Measurements from ENCODE around the gene RFX3. TPM values are rescaled to one million over a fixed set of nuclear protein-coding genes. Genes with fewer than 3 reads are reported as not detected.

RFX3 gene
- polyA plus RNA-seq, 1 donor, result 22.8 TPM

DNA sequence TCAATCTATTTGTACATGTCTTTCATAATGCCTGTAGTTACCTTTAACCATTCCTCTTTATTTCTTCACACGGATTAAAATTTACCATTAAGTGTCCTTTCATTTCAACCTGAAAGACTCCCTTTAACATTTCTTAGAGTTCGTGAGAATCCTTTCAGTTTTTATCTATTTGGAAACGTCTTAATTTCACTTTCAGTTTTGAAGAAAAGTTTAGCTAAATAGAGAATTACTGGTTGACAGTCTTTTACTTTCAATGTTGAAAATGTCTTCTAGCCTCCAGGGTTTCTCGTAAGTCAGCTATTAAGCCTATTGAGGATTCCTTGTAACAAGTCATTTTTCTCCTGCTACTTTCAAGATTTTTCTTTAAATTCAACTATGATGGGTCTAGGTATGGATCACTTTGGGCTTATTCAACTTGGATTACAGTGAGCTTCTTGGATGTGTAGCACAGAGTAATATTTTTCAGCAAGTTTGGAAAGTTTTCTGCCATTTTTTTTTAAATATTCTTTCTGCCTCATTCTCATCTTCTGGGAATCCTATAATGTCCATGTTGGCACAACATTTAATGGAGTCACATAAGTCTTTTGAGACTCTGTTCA lies 48.5 kb downstream of the RFX3 start:
- DNase-seq, result no peak

GRCh38 chr9:3475300-3476020 lies 50.3 kb downstream of the RFX3 start:
- no peak for DNase-seq

DNA sequence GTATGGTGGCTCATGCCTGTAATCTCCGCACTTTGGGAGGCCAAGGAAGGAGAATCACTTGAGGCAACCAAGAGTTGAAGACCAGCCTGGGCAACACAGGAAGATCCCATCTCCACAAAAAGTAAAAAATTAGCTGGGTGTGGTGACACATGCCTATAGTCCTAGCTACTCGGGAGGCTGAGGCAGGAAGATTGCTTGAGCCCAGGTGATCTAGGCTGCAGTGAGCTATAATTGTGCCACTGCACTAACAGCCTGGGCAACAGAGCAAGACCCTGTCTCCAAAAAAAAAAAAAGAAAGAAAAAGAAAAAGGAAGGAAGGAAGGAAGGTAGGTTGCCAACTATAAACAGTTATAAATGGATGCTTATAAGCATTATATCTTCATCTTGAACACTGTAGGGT lies 51.0 kb downstream of the RFX3 start:
- no peak for DNase-seq

DNA sequence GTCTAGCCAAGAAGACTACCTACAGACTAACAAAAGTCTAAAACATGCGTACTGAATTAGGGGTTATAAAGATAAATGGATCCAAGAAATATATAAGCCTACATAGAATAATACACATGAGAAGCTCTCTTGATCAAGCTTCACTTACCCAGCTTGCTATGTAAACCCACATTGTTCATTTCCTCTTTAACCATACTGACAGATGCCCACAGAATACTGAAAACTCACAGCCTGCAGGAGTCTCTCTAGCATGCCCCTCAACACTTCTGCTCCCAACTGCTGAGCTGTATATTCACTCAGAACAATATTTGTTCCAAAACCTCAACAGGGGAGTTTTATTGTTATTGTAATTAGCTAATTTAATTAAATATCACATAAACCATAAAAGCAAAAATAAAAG lies 52.4 kb downstream of the RFX3 start:
- DNase-seq, result no peak

DNA sequence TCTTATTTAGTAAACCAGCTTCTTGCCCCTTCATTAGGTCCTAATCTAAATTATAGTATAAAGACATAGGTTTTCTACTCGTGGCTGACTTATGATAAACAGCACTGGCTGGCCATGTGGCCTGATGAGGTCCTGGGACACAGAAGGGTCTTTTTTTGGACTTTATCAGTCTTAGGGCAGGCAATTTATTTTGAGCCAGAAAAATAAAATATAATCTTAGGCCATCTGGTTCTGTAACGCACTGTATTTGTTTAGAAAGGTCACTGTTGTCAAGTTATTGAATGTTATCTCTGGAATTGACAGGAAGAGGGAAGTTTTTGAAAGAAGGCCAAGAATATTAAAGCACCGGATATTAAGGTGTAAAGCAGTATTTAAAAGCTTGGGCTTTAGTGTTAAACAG lies 53.9 kb downstream of the RFX3 start:
- DNase-seq, result no peak

DNA sequence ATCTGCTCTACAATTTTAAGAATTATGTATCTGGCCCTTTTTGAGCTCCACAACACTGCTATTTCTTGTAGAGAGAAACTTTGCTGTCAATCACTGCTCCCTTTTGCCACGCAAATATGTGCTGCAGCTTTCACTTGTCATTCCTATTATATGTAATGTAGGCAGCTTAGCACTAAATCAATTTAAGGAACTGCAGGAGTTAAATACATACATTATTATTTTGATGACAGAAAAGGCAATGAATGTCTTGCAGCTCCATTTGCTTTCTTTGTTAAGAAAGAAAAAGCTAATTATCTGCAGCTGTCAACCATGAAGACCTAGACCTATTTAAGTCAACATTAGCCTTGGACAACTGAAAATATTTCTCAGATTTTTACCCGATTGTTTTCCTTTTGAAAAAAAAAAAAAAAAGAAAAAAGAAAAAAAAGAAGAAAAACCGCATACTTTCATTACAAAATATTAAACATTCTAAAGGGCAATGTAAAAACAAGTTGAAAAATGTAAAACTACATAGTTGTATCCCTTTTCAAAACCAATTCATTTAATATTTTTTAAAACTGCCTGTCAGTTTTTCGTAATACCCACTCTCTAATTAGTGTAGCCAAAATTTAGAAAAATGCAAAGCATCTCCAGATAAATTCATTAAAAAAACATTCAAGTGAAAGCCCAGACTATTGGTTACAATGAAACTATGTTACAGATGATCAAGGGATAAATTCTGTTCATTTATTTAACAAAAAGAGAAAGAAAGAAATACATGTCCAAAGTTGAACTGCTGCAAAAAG lies 57.2 kb downstream of the RFX3 start:
- DNase-seq, result no peak

- peak; percentile 53 for DNase-seq
Measured at GRCh38 chr9:3467593-3468219, 58.1 kb downstream of the RFX3 start.

DNA sequence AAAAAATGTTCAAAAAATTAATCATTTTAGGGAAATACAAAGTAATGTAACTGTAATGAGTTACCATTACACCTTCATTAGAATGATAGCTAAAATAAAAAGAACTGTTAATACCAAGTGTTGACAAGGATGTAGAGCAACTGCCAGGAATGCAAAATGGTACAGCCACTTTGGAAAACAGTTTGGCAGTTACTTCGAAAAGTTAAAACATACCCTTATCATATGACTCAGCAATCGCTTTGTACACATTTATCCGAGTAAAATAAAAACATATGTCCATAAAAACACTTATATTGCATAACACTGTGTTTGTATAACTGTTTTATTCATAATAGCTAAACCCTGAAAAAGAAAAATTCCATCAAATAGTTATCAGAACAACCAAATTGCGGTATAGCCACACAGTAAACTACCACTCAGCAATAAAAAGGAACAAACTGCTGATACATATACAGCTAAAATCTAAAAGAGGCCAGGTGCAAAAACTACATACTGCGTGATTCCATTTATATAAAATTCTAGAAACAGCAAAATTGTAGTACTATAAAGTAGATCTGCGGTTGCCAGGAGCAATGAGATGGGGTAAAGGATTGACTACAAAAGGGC lies 61.7 kb downstream of the RFX3 start:
- no peak for DNase-seq

GRCh38 chr9:3458806-3459475 lies 66.9 kb downstream of the RFX3 start:
- peak; percentile 12 for DNase-seq

GRCh38 chr9:3457175-3457574 lies 68.6 kb downstream of the RFX3 start:
- DNase-seq, result no peak

- DNase-seq, result no peak
Measured at GRCh38 chr9:3455717-3456116, 70.1 kb downstream of the RFX3 start.

DNA sequence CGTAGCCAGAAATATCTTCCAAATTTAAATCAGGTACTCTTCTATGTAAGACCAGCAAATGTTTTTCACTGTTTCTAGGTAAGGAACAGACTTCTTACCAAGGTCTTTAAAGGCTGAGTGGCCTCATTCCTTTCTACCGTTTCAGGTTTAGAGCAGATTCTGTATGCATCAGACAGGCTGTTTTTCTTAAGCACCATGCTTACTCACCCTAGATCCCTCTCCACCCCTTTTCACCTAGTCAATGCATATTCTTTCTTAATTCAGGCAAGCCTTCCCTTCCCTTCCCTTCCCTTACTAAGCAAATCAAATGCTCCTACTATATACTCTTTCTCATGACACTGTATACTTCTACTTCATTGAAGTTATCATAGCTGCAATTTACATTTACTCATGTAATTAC lies 70.7 kb downstream of the RFX3 start:
- no peak for DNase-seq

- DNase-seq, result no peak
Measured at GRCh38 chr9:3451956-3452355, 73.8 kb downstream of the RFX3 start.

GRCh38 chr9:3447788-3448187 lies 78.0 kb downstream of the RFX3 start:
- no peak for DNase-seq

DNA sequence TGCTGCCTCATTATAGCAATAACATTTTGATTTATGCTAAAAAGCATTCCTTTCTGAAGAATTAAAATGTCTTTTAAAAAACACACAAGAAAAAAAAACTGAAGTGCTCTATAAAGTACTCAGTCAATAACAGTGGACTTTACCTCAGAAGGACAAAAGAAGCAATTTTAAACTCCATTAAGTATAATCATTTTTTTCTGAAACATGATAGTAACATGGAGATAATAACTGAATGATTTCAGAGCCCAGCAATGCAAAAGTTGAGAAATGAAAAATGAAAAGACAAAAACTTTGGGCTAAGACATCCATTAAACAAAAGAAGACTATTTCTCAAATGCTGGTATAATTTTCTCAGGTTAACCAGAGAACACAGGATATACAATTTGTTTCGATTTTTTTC lies 78.7 kb downstream of the RFX3 start:
- DNase-seq, result no peak

DNA sequence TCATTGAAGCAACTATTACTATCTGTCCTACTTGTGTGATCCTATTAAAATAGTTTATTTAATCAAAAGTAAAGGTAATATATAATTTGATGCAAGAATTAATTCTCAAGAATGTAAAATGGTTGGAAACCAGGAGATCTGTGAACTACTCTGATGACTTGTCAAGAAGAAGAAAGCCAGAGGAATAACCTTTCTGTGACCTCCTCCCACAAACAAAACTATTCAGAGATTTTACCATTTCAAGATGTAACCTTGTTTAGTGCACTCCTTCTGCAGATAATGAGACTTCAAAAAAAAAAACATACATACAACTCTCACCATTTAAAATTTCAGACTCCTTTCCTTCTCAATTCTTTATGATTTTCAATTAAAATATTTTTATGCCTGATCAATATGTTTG lies 79.5 kb downstream of the RFX3 start:
- no peak for DNase-seq

DNA sequence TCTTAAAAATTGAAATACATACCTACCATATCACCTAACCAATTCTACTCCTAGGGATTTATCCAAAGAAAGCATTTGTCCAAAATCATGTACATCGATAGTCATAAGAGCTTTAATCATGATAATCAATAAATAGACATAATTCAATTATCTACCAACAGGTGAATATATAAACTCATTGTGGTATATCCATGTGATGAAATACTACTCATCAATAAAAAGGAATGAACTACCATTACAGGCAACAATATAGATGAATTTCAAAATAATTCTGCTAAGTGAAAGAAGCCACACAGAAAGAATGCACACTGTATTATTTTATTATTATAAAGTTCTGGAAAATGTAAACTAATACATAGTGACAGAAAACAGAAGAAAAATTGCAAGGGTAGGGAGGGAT lies 81.8 kb downstream of the RFX3 start:
- no peak for DNase-seq

- DNase-seq, result peak; percentile 22
Measured at GRCh38 chr9:3441197-3441816, 84.5 kb downstream of the RFX3 start.

DNA sequence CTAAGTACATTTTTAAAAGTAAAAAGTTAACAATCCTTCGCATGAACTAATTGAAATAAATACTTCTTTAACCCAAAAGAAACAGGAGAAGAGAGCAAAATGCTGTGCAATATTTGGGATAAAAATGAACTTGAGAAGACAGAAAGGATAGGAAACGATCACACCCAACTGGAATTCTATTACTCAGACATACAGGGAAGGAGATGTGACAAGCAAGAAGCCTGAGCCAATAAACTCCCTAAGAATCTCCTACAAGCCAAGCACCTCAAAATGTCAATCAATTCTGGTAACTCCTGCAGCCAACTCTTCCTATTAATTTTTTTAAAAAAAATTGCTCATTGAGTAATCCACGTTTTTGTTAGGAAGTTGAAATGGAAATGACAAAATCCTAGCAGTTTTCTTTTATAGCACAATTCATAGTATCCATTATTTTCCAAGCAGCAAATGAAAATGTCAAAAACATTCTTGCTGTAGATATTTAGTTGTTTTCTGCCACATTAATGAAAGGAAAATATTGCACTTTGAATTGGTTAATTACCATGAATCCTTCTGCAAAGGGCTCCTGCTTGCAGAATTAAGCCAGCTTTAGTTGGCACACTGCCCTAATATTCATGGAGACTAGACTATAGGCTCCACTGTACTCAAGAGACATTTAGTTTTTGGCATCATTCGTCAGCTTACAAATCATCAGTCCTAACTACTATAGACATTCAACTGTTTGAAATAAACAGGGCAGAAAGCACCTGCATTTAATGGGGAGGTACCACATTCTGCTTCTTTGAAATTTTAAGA lies 89.0 kb downstream of the RFX3 start:
- DNase-seq, result no peak

GRCh38 chr9:3435732-3436131 lies 90.1 kb downstream of the RFX3 start:
- DNase-seq, result no peak

DNA sequence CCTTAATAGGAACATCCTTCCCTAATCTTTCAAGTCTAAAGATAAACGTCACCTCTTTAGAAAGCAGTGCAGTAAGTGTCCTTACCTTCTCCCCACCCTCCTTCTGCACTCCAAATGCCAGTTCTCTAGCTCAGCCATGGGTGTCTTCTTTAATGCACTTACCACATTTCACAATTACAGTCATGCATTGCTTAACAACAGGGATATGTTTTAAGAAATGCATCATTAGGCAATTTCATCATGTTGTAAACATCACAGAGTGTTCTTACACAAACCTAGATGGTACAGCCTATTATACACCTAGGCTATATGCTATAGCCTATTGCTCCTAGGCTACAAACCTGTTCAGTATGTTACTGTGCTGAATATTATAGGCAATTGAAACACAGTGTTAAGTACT lies 91.2 kb downstream of the RFX3 start:
- DNase-seq, result no peak
